H1 (cell line): ENCODE results near the gene PEX14.

Source experiments
- JUN ChIP-seq: IDR thresholded peaks from 2 replicates; pipeline ENCODE4 v1.6.1; 2011; ENCODE audit warnings: low read depth, mild to moderate bottlenecking, improper control_type of control experiment, low read length
- NANOG ChIP-seq: IDR thresholded peaks from 2 replicates; pipeline ENCODE4 v1.6.1; 2011; ENCODE audit warnings: low read length, low read depth, mild to moderate bottlenecking, inconsistent platforms; ENCODE audit not compliant: insufficient read depth, poor library complexity, severe bottlenecking
- POLR2A ChIP-seq, 2 experiments: IDR thresholded peaks; 1 replicate in 1 of 2; 2 replicates in 1 of 2; pipeline ENCODE4 v1.6.1; 2011; ENCODE audit warnings: low read depth in 2 of 2, low read length in 2 of 2, mild to moderate bottlenecking in 2 of 2; ENCODE audit errors: control extremely low read depth in 1 of 2

DNA sequence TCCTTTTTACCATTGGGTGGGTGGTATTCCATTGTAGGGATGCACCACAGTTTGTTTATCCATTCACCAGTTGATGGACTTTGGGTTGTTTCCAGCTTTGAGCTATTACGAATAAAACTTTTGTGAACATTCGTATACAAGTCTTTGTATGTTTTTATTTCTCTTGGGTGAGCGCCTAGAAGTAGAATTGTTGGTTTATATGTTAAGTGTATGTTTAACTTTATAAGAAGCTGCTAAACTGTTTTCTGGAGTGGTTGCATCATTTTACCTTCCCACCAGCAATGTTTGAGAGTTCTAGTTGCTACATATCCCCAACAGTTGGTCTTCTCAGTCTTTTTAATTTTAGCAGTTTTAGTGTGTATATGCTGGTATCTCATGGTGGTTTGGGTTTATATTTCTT lies 132.5 kb downstream of the PEX14 start:
- TF ChIP-seq POLR2A (IDR thresholded peaks at IDR 0.05; ENCODE audit: control extremely low read depth in 1 of 2, low read depth in 2 of 2, low read length in 2 of 2) (no peak), NANOG (no peak), JUN (no peak)
